NAMALWA (cell line): Measurements from ENCODE around the gene SYCP2.
"Not testable (repeated sequence)": the region's sequence is repeated elsewhere in the genome, so short reads cannot be mapped to it uniquely, and the experiment has no call there.

Source experiments
- DNase-seq: peaks from one replicate; pipeline ENCODE4 v3.0.0-alpha.2; 2015; ENCODE audit warnings: low spot score

The SYCP2 gene, protein sequence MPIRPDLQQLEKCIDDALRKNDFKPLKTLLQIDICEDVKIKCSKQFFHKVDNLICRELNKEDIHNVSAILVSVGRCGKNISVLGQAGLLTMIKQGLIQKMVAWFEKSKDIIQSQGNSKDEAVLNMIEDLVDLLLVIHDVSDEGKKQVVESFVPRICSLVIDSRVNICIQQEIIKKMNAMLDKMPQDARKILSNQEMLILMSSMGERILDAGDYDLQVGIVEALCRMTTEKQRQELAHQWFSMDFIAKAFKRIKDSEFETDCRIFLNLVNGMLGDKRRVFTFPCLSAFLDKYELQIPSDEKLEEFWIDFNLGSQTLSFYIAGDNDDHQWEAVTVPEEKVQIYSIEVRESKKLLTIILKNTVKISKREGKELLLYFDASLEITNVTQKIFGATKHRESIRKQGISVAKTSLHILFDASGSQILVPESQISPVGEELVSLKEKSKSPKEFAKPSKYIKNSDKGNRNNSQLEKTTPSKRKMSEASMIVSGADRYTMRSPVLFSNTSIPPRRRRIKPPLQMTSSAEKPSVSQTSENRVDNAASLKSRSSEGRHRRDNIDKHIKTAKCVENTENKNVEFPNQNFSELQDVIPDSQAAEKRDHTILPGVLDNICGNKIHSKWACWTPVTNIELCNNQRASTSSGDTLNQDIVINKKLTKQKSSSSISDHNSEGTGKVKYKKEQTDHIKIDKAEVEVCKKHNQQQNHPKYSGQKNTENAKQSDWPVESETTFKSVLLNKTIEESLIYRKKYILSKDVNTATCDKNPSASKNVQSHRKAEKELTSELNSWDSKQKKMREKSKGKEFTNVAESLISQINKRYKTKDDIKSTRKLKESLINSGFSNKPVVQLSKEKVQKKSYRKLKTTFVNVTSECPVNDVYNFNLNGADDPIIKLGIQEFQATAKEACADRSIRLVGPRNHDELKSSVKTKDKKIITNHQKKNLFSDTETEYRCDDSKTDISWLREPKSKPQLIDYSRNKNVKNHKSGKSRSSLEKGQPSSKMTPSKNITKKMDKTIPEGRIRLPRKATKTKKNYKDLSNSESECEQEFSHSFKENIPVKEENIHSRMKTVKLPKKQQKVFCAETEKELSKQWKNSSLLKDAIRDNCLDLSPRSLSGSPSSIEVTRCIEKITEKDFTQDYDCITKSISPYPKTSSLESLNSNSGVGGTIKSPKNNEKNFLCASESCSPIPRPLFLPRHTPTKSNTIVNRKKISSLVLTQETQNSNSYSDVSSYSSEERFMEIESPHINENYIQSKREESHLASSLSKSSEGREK (N-terminal part only)

DNA sequence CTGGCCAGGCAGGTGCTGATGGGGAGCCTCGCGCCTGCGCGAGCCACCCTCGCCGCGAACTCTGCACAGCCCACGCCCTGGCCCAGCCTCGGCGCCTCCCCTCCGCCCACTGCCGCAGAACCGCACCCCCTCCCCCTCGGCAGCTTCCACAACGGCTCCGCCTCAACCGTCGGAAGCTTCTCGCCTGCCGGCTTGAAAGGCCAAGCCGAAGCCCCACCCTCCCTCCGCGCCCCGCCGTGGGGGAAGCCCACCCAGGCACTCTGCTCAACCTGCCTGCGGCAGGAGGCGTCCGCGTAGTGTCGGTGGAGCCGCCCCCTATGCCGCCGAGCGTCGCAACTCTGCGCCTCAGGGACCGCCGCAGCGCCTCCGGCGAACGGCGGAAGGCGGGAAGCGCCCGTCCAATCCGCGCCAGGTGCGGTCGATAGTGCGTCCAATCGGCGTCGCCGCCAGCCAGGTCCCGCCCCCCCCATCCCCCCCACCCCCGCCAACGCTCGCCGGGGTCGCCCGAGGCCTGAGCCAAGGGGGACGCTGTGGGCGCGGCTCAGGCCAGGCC, at the start of gene SYCP2:
TSS of gene SYCP2 (minus strand) at position 342 of the 553 bp plus-strand sequence. CDS start 11,224 bp downstream, outside the sequence.
- DNase-seq = no peak

DNA sequence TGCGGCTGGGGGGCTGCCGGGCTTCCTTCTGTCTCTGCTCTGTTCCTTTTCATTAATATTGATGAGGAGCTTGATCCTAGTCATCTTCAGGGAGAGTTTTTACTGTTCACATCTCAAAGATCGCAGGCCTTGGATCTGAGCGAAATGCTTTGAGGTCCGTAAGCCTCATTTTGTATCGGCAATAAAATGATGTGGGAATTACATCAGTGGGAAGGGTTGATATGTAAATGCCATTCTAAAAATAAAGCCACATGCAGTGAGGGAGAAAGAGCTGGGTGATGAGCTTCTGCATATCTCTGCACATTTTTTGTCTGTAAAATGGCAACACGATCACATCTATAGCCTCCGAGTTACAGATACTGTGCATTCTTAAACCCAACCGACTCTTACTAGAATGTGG, 49.6 kb upstream of the SYCP2 start:
- no peak for DNase-seq

DNA sequence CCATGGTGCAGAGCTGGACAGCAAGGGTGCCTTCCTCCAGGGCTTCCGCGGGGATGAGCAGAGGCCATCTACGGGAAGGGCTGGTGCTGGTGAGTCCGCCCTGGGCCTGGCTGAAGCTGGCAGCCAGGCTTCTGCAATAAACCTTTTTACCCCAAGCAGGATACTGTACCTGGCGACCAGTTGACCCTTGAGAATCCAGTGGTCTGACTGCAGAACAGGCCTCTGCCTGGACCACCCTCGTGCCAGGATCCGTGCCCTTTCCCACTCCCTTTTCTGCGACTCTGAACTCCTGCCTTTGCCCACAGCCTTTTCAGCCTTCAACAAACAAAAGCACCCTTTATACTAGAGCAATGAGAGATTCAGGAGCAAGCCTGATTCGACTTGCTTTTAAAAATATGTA, 43.6 kb upstream of the SYCP2 start:
- DNase-seq = no peak

DNA sequence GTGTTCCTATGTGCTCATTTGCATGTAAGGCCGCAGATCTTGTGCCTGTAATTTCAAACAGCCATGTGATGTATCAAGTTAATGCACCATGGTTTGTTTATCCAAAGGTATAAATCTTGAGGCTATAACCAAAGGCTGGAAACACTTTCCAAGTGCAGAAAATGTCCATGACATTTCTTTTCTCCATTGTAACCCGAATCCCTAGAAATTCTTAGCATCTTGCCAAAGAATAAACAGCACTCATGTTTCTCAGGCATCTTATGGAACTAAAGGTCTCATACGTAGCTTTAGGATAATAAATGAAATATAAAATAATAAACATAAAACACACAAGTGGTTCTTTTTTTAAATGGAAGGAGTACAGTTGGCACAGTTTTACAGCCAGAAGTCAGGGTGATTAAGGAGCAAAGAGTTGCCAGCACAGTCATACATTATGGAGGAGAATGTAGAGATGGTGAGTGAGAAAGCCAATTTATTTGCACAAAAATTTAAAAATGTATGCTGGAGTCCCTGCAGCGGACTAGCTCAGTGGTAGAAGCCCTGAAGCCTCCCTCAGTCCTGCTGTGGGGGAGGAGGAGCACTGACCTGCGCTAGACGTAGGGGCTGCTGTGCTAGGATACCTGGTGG, 42.8 kb upstream of the SYCP2 start:
- no peak for DNase-seq

DNA sequence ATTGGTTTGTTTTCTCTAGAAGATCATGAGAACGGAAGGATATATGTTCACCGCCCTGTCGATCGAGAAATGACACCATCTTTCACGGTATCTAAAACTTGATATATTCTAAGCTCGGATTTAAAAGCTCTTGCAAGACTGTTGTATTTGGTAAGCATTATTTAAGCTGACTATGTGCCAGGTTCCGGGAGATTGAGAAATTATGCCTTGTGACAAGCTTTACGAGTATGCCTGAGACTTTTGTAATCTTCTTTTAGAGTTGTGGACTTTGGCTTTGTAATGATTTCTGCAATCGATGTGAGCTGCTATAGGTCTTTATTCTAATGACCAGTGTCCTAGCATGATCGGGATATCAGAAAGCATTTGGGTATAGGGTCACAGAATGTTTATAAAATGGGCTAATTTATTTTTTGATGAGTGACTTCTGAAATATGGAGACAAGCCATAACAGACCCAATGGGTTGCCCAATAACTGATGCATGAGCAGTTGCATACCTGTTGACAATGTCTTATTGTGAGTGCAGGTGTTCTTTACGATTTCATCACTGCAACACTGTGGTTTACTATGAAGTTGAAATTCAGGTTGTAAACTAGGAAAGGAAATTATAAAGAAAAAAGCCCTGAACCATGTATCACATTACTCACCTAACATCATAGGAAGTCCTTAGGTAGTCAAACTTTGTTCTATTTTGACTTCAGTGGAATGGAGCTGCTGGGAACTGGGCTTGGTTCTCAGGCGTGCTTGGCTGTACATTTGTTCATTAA, 38.8 kb upstream of the SYCP2 start:
- no peak for DNase-seq

DNA sequence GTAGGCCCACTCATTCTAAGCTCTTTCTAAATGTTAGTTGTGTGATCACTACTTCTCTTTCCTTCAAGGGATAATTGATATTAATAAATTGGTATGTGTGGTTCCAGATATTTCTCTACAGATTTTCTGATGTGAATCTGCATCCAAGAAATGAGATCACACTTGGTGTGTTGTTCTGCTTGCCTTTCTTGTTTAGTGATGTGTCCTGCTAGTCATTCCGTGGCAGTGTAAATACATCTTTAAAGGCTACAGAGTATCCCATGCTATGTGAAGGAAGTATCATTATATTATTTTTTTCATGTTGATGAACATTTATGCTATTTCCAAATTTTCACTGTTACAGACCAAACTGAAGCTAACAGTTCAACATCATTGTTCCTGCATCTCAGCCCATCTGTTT, 38.0 kb upstream of the SYCP2 start:
- no peak for DNase-seq

DNA sequence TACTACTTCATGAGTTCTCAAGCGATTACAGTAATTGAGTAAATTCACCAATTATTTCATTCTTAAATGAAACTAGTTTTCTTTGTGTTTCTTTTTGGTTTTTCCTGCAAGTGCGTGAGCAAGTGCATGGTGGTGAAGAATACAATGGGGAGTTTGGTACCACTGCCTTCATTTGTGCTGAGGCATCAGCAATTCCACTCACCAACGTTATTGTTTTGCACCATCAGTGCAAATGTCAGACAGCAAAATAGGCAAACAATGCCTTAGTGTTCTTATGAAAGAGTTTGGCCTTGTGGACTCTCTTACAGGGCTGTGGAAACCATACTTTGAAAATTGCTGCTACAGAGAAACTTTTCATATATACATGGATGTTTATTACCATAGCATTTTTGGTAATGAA, 33.0 kb upstream of the SYCP2 start:
- no peak for DNase-seq

DNA sequence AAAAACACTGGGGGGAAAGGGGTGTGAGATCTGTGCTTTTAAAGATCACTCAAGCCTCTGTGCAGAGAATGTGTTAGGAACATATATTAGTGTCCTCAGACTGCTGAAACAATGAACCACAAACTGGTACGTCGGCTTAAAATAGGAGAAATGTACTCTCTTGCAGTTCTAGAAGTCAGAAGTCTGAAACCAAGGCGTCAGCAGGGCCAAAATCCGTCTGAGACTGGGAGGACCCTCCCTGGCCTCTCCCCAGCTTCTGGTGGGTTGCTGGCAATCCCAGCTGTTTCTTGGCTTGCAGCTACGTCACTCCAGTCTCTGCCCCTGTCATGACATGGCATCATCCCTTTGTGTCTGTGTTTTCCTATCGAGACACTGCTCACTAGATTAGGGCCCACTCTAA, 28.7 kb upstream of the SYCP2 start:
- DNase-seq = no peak

DNA sequence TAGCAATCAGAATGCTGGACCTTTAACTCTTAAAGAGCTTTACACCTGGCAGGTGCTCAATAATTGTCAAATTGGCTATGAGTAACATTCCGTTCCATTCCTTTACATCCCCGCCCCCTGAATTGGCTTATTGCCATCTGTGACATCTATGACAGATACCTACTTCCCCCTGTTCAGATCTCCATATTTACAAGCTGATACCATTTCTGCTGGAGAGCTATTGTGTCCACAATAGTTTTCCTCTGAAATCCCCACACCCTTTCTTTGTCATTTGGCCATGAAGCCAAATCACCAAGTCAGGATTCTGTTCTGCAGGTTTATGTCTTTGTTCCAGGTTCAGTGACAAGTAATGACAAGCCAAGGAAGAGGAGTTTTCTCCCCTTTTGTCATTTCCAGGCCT, 28.0 kb upstream of the SYCP2 start:
- DNase-seq = no peak

DNA sequence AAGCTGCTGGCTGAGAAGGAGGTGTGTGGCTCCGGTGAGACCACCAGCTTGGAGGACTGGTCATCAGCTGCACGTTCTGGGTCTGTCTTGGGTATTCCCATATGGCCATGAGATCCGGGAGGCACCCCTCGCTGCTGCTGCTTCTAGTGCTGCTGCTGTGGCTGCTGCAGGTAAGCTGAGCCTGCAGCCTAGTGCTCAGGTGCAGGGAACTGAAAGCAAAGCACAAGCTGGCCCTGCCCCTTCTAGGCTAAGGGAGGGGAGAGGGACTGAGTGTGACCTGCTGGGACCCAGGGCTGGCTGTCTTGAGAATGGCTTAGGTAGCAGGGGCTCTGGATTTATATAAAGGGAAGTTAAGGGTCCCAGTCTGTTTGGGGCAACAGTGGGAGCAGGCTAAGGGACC, 25.2 kb upstream of the SYCP2 start:
- DNase-seq = no peak

DNA sequence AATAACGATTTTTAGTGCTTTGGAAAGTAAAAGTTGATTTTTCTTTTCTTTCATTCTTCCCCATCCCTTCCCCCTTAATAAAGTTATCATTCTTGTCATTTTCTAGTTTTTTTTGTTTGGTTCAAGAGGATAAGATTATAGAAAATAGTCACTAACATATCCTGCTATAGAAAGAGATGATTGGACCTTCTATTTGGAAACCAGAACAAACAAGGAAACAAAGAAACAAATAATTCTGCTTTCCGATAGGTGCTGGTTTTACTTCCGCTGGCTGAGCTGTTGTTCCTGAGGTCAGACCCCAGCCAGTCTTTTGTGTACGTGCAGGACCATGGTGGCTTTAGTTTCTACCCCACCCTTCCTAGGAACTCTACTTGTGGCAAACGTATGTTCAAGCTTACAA, 24.7 kb upstream of the SYCP2 start, which contains the start of gene CDH26:
TSS of gene CDH26 (plus strand) at position 301 of the 400 bp plus-strand sequence. CDS start 304 bp downstream, outside the sequence.
- DNase-seq = no peak

DNA sequence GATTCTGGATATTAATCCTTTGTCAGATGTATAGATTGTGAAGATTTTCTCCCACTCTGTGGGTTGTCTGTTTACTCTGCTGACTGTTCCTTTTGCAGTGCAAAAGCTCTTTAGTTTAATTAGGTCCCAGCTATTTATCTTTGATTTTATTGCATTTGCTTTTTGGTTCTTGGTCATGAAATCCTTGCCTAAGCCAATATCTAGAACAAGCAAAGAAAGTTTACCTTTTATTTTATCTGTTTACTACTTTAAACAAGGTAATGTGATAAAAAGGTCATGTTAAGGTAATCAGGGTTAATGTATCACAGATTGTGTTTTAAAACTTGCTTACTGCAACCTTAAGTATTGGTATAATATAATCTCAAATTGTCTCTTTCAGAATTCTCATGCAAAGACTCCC, 24.1 kb upstream of the SYCP2 start:
- DNase-seq = not testable (repeated sequence)

DNA sequence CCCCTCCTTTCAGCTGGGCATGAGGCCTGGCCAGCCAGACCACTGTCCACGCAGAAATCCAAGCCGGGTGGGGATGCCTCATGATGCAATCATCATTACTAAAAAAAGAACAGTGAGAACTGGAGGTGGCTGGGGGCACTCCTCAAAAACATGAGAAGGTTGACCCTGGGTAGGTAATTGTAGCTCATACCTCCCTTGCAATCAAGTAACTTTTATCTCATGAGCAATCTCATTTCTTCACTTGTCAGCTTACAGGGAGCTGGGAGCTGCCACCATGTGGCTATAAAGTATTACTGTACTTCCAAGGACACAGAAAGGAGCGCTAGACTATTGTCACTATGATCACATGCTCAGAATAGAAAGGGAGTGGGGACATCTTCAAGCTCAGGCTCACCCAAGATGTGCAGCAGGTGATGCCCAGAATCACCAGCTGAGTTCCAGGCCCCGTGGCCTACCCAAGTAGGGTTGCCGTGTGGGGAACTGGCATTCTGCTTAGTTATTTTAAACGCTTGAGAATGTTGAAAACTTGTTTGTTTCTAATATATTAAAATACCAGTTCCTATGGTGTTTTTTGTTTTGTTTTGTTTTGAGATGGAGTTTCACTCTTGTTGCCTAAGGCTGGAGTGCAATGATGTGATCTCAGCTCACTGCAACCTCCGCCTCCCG, 21.8 kb upstream of the SYCP2 start:
- DNase-seq = peak; percentile 61

DNA sequence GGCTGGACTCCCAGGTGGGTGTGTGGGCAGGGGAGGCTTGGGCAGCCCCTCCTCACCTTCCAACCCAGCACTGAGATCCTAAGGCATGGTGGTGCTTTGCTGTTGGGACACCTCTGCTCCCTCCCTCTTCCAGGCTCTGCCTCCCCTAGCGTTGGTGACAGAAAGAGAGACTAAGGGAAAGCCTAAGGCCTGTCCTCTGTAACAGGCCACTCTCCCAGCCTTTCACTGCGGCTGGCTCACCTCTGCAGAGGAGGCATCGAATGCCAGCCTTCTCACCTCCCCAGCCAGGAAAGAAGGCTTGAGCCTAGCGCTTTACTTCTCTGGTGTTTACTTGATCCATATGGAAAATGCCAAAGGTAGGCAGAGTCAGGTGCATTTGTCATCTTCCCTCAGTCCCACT, 21.3 kb upstream of the SYCP2 start:
- DNase-seq = no peak

DNA sequence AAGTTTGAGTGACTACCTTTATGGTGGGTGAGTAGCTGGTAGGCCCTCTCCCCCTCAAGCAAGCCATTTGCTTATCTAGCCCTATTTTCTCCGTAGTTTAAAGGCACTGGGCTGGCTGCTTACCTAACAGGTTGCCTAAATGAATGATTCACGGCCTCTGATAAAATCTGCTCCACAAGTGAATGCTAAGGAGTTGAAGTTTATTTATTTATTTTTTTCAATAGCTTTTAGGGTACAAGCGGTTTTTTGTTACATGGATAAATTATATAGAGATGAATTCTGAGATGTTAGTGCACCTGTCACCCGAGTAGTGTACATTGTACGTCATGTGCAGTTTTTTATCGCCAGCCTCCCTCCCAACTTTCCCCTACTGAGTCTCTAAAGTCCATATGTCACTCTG, 16.5 kb upstream of the SYCP2 start:
- no peak for DNase-seq

DNA sequence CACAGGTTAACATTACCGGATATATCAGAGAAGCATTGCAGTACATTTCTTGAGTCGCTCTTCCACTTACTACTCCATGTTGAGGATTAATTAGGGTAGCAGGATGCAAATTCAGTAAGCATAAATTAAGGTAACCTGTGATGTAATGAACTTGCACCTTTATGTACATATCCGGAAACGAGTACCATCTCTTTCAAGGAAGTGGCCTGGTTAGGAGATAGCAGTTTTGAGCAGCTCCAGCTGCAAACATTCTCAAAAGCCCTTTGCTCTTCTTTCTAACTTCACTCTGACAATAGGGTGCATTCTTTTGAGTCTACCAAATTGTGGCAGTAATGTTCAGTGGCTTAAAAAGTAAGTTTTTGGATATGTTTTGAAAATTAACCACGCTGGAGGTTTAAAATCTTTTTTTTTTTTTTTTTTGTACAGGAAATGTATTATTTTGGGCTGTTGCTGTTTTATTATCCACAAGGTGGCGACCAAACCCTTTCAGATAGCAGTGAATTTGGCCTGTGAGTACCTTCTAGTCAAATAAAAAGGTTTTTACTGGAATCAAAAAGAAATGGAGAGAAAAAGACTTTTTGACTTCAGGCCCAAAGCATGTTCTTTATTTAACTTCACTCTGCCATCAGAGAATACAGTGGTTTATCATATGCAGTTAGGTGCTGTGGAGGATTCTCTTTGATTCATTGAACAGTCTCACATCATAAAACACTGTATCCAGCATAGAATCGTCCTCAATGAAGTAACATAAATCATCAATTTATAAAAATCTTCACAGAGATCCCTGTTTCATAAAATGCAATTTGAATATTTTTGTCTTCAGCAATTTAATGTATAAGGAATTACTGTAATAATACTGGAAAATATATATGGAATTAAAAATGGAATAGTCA, 15.6 kb upstream of the SYCP2 start:
- peak; percentile 78 for DNase-seq

DNA sequence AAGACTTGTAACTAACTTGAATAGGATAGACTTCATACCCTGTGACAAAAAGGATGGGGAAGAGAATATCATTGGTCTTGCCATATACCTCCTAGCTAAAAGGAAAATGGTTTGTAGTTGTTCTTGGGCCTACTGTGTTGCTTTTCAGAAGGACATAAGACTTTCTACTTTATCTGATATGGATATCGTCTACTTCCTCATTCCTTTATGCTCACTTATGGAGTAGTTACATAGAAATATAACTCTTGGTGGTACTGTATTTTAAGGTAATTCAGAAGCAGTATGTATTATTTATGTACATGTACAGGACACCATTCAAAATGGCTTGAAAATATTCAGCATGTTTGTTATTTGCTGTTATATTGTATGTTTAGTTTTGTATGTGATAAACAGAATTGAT, 14.8 kb upstream of the SYCP2 start:
- DNase-seq = peak; percentile 6

DNA sequence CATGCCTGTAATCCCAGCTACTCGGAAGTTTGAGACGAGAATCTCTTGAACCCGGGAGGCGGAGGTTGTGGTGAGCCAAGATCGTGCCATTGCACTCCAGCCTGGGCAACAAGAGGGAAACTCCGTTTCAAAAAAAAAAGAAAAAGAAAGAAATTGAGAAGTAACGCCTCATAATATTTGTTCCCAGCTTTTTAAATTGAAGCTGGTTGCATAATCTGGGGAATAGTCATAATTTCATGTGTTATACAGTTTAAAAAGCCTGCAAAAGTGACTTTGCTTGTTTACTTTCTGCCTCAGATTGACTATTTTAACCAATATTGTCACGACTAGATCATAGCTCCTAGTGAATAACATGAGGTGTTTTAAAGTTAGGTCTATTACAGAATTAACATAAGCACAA, 13.9 kb upstream of the SYCP2 start:
- no peak for DNase-seq

DNA sequence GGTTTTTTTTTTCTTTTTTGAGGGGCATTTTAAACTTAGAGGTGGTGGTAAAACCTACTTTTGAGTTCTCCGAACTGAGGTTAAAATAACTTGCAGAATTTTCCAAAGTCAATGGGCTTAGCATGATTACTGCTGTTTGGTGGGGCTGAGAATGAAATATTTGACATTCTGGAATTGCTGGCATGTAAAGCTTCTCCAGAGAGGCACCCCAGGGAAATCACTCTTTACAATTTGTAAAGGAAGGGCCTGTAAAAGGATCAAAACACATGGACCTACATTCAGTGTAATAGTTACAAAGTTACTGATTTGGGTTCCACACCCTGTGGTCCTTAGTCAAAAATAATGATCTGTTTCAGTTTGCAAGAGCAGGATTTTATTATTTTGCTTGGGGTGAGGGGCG, 12.3 kb upstream of the SYCP2 start:
- DNase-seq = no peak
